ENCODE data around the gene LCN1.
"Not testable (repeated sequence)": the region's sequence is repeated elsewhere in the genome, so short reads cannot be mapped to it uniquely, and the experiment has no call there.

LCN1 gene

GRCh38 chr9:135525241-135526088, 4.2 kb downstream of the LCN1 start:
- Histone ChIP-seq H3K4me3 (ENCODE audit: insufficient read depth, low read length, poor library complexity, severe bottlenecking) (no peak overlapping the region), H3K79me2 (ENCODE audit: insufficient read depth, low read length) (no peaks in the 10 kb centered on the region), H3K9ac (ENCODE audit: low read length) (no peak overlapping the region), H3K4me2 (ENCODE audit: low read depth, low read length, poor library complexity, severe bottlenecking) (no peak overlapping the region), H3K9me2 (replicated peaks; ENCODE audit: insufficient read depth, low read length) (no peaks in the 10 kb centered on the region), H3K36me3 (ENCODE audit: low read length) (no peaks in the 10 kb centered on the region), H3K27ac (ENCODE audit: low read depth, low read length) (no peak overlapping the region), H3K9me3 (ENCODE audit: insufficient read depth, low read length) (no peaks in the 10 kb centered on the region), H3F3A (ENCODE audit: insufficient read depth) (no peaks in the 10 kb centered on the region), H2AFZ (ENCODE audit: low read depth, low read length, severe bottlenecking) (no peak overlapping the region), H3K27me3 (ENCODE audit: low read length) (no peaks in the 10 kb centered on the region; the same call in 1 of the 2 replicates), H4K20me1 (ENCODE audit: low read depth, low read length) (no peaks in the 10 kb centered on the region)
- TF ChIP-seq CTCF (IDR thresholded peaks at IDR 0.05; ENCODE audit: insufficient read depth, low read length, poor library complexity, severe bottlenecking) (no peak), EZH2phosphoT487 (conservative IDR thresholded peaks at IDR 0.05; ENCODE audit: low read length) (no peak)

- no peaks in the 10 kb centered on the region; the same call in 1 of the 2 replicates for H3K27me3 ChIP-seq (ENCODE audit: low read length)
- H2AFZ ChIP-seq (ENCODE audit: low read depth, low read length, severe bottlenecking), result no peak overlapping the region
- H3K79me2 ChIP-seq (ENCODE audit: insufficient read depth, low read length), result no peaks in the 10 kb centered on the region
- no peak overlapping the region for H3K4me3 ChIP-seq (ENCODE audit: insufficient read depth, low read length, poor library complexity, severe bottlenecking)
- H4K20me1 ChIP-seq (ENCODE audit: low read depth, low read length), result no peaks in the 10 kb centered on the region
- no peak overlapping the region for H3K9ac ChIP-seq (ENCODE audit: low read length)
- no peaks in the 10 kb centered on the region for H3F3A ChIP-seq (ENCODE audit: insufficient read depth)
- H3K4me2 ChIP-seq (ENCODE audit: low read depth, low read length, poor library complexity, severe bottlenecking), result no peak overlapping the region
- no peaks in the 10 kb centered on the region for H3K9me3 ChIP-seq (ENCODE audit: insufficient read depth, low read length)
- no peak for TF ChIP-seq CTCF (IDR thresholded peaks at IDR 0.05; ENCODE audit: insufficient read depth, low read length, poor library complexity, severe bottlenecking)
- no peak for TF ChIP-seq EZH2phosphoT487 (conservative IDR thresholded peaks at IDR 0.05; ENCODE audit: low read length)
- H3K9me2 ChIP-seq (replicated peaks; ENCODE audit: insufficient read depth, low read length), result no peaks in the 10 kb centered on the region
- no peak overlapping the region for H3K27ac ChIP-seq (ENCODE audit: low read depth, low read length)
- H3K36me3 ChIP-seq (ENCODE audit: low read length), result no peaks in the 10 kb centered on the region
Measured at GRCh38 chr9:135526089-135526729, 5.0 kb downstream of the LCN1 start.

- Histone ChIP-seq H4K20me1 (ENCODE audit: low read depth, low read length) (no peaks in the 10 kb centered on the region), H3K27ac (ENCODE audit: low read depth, low read length) (no peak overlapping the region), H3K4me3 (ENCODE audit: insufficient read depth, low read length, poor library complexity, severe bottlenecking) (no peak overlapping the region), H3K9me3 (ENCODE audit: insufficient read depth, low read length) (no peaks in the 10 kb centered on the region), H3K79me2 (ENCODE audit: insufficient read depth, low read length) (no peaks in the 10 kb centered on the region), H3K9me2 (replicated peaks; ENCODE audit: insufficient read depth, low read length) (no peaks in the 10 kb centered on the region), H2AFZ (ENCODE audit: low read depth, low read length, severe bottlenecking) (no peak overlapping the region), H3F3A (ENCODE audit: insufficient read depth) (no peaks in the 10 kb centered on the region), H3K36me3 (ENCODE audit: low read length) (no peaks in the 10 kb centered on the region), H3K4me2 (ENCODE audit: low read depth, low read length, poor library complexity, severe bottlenecking) (no peak overlapping the region), H3K27me3 (ENCODE audit: low read length) (no peaks in the 10 kb centered on the region; the same call in 1 of the 2 replicates), H3K9ac (ENCODE audit: low read length) (no peak overlapping the region)
- TF ChIP-seq CTCF (IDR thresholded peaks at IDR 0.05; ENCODE audit: insufficient read depth, low read length, poor library complexity, severe bottlenecking) (no peak), EZH2phosphoT487 (conservative IDR thresholded peaks at IDR 0.05; ENCODE audit: low read length) (no peak)
Measured at GRCh38 chr9:135526730-135527571, 5.7 kb downstream of the LCN1 start.

- H3K9me3 ChIP-seq (ENCODE audit: insufficient read depth, low read length); H3K9me2 ChIP-seq (replicated peaks; ENCODE audit: insufficient read depth, low read length); H3K27ac ChIP-seq (ENCODE audit: low read depth, low read length); H3K79me2 ChIP-seq (ENCODE audit: insufficient read depth, low read length); H2AFZ ChIP-seq (ENCODE audit: low read depth, low read length, severe bottlenecking); H3K9ac ChIP-seq (ENCODE audit: low read length); H3K36me3 ChIP-seq (ENCODE audit: low read length); H3F3A ChIP-seq (ENCODE audit: insufficient read depth); H4K20me1 ChIP-seq (ENCODE audit: low read depth, low read length); H3K4me3 ChIP-seq (ENCODE audit: insufficient read depth, low read length, poor library complexity, severe bottlenecking); H3K27me3 ChIP-seq (ENCODE audit: low read length); H3K4me2 ChIP-seq (ENCODE audit: low read depth, low read length, poor library complexity, severe bottlenecking): not testable (repeated sequence)
Measured at GRCh38 chr9:135528842-135529435, 7.7 kb downstream of the LCN1 start.

Data from SU-DHL-6 (cell line).